A549 (cell line): ENCODE results near the gene CCDC33.

Experiments
- BHLHE40 ChIP-seq: IDR thresholded peaks from 2 replicates; pipeline ENCODE4 v1.6.1; 2012; ENCODE audit warnings: low read depth, low read length, inconsistent platforms
- EP300 ChIP-seq, 2 experiments: fragments of >200 bp; sonication (Bioruptor Twin); formaldehyde crosslinking; IDR thresholded peaks; 2 replicates in 1 of 2; 3 replicates in 1 of 2; pipeline ENCODE4 v1.6.1; 2016 to 2017
- ESRRA ChIP-seq: fragments of 150-350 bp; IDR thresholded peaks from 2 replicates; pipeline ENCODE4 v1.6.1; 2014; ENCODE audit warnings: mild to moderate bottlenecking, low read length, borderline replicate concordance
- HDAC2 ChIP-seq: fragments of 200-600 bp; sonication (generic); IDR thresholded peaks from 2 replicates; pipeline ENCODE4 v1.6.1; 2016
- MAFK ChIP-seq: fragments of 450-650 bp; IDR thresholded peaks from 2 replicates; pipeline ENCODE4 v1.6.1; 2014; ENCODE audit not compliant: partially characterized antibody
- POLR2A ChIP-seq: IDR thresholded peaks from 2 replicates; pipeline ENCODE4 v1.6.1; 2012; ENCODE audit warnings: mild to moderate bottlenecking, low read length
- RAD21 ChIP-seq, 2 experiments: fragments of >200 bp in 1 of 2; sonication (Bioruptor Twin) in 1 of 2; formaldehyde crosslinking in 1 of 2; IDR thresholded peaks in 1 of 2; conservative IDR thresholded peaks in 1 of 2; 2 replicates in 1 of 2; 3 replicates in 1 of 2; pipeline ENCODE4 v1.6.1; 2012 to 2018; ENCODE audit warnings: inconsistent platforms in 1 of 2
- SREBF2 ChIP-seq: fragments of 450-650 bp; IDR thresholded peaks from 2 replicates; pipeline ENCODE4 v1.6.1; 2014; ENCODE audit warnings: mild to moderate bottlenecking, moderate library complexity
- ZSCAN20 ChIP-seq: fragments of 250-450 bp; sonication (Bioruptor Pico); IDR thresholded peaks from 2 replicates; pipeline ENCODE4 v1.8.0; 2022; ENCODE audit warnings: mild to moderate bottlenecking, moderate library complexity
- TF ChIP-seq, protein P1 (sequence below): fragments of >200 bp; sonication (Bioruptor Twin); formaldehyde crosslinking; IDR thresholded peaks from 3 replicates; pipeline ENCODE4 v1.5.1; 2016
- TF ChIP-seq, protein P2 (sequence below): fragments of >200 bp; sonication (Bioruptor Twin); formaldehyde crosslinking; IDR thresholded peaks from 3 replicates; pipeline ENCODE4 v1.6.1; 2016
- TF ChIP-seq, protein P3 (sequence below): fragments of 200-600 bp; sonication (generic); IDR thresholded peaks from 2 replicates; pipeline ENCODE4 v1.6.1; 2016; ENCODE audit warnings: antibody characterized with exemption, mild to moderate bottlenecking, moderate library complexity
- TF ChIP-seq, protein P4 (sequence below): IDR thresholded peaks from 2 replicates; pipeline ENCODE4 v1.6.1; 2012

DNA sequence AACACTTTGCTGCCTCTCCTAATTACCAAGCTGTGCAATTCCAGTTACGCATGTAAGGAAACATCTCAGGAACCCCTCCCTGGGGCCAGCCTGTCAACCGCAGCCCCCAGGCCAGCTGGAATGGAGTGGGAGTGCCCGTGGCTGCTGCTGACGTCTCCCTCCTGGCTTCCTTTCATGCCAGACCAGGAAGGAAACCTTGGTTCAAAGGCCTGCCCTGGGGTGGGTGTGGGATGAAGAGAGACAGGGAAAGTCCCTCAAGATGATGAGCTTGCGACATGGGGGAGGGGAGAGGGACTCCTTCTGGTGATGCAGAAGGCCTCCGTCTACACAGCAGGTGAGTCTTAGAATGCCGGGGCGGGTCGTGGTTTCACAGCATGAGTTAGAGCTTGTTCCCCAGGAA, 142.7 kb downstream of the CCDC33 start:
- TF ChIP-seq, protein P1, sequence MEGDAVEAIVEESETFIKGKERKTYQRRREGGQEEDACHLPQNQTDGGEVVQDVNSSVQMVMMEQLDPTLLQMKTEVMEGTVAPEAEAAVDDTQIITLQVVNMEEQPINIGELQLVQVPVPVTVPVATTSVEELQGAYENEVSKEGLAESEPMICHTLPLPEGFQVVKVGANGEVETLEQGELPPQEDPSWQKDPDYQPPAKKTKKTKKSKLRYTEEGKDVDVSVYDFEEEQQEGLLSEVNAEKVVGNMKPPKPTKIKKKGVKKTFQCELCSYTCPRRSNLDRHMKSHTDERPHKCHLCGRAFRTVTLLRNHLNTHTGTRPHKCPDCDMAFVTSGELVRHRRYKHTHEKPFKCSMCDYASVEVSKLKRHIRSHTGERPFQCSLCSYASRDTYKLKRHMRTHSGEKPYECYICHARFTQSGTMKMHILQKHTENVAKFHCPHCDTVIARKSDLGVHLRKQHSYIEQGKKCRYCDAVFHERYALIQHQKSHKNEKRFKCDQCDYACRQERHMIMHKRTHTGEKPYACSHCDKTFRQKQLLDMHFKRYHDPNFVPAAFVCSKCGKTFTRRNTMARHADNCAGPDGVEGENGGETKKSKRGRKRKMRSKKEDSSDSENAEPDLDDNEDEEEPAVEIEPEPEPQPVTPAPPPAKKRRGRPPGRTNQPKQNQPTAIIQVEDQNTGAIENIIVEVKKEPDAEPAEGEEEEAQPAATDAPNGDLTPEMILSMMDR: no peak
- TF ChIP-seq RAD21 (conservative IDR thresholded peaks at IDR 0.05 in 1 of 2, IDR thresholded peaks at IDR 0.05 in 1 of 2): no peak
- TF ChIP-seq, protein P2, sequence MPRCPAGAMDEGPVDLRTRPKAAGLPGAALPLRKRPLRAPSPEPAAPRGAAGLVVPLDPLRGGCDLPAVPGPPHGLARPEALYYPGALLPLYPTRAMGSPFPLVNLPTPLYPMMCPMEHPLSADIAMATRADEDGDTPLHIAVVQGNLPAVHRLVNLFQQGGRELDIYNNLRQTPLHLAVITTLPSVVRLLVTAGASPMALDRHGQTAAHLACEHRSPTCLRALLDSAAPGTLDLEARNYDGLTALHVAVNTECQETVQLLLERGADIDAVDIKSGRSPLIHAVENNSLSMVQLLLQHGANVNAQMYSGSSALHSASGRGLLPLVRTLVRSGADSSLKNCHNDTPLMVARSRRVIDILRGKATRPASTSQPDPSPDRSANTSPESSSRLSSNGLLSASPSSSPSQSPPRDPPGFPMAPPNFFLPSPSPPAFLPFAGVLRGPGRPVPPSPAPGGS: no peak
- TF ChIP-seq, protein P3, sequence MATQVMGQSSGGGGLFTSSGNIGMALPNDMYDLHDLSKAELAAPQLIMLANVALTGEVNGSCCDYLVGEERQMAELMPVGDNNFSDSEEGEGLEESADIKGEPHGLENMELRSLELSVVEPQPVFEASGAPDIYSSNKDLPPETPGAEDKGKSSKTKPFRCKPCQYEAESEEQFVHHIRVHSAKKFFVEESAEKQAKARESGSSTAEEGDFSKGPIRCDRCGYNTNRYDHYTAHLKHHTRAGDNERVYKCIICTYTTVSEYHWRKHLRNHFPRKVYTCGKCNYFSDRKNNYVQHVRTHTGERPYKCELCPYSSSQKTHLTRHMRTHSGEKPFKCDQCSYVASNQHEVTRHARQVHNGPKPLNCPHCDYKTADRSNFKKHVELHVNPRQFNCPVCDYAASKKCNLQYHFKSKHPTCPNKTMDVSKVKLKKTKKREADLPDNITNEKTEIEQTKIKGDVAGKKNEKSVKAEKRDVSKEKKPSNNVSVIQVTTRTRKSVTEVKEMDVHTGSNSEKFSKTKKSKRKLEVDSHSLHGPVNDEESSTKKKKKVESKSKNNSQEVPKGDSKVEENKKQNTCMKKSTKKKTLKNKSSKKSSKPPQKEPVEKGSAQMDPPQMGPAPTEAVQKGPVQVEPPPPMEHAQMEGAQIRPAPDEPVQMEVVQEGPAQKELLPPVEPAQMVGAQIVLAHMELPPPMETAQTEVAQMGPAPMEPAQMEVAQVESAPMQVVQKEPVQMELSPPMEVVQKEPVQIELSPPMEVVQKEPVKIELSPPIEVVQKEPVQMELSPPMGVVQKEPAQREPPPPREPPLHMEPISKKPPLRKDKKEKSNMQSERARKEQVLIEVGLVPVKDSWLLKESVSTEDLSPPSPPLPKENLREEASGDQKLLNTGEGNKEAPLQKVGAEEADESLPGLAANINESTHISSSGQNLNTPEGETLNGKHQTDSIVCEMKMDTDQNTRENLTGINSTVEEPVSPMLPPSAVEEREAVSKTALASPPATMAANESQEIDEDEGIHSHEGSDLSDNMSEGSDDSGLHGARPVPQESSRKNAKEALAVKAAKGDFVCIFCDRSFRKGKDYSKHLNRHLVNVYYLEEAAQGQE: no peak
- TF ChIP-seq BHLHE40: no peak
- no peak for TF ChIP-seq ZSCAN20 (CRISPR knock-in tag)
- TF ChIP-seq ESRRA: no peak
- TF ChIP-seq SREBF2: no peak
- TF ChIP-seq EP300 (IDR thresholded peaks at IDR 0.05): no peak
- TF ChIP-seq HDAC2: no peak
- TF ChIP-seq MAFK: no peak
- TF ChIP-seq, protein P4, sequence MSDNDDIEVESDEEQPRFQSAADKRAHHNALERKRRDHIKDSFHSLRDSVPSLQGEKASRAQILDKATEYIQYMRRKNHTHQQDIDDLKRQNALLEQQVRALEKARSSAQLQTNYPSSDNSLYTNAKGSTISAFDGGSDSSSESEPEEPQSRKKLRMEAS: no peak
- no peak for TF ChIP-seq POLR2A
